ENCODE data around the gene ATG4B.
A peak's percentile ranks its signal among the peaks of the same experiment; 100 is the strongest.

Gene ATG4B

GRCh38 chr2:241695651-241696050 lies 58.2 kb downstream of the ATG4B start:
- no peak for DNase-seq

- peak; percentile 83 for DNase-seq
Measured at GRCh38 chr2:241701149-241701398, 63.6 kb downstream of the ATG4B start.

GRCh38 chr2:241701399-241702154 lies 64.1 kb downstream of the ATG4B start, which contains the start of gene ING5:
Gene ING5, plus strand, starts transcription at chr2:241702039. Its CDS starts 27 bp downstream, at chr2:241702066.
- peak; percentile 95 for DNase-seq

GRCh38 chr2:241702155-241703031 lies 64.9 kb downstream of the ATG4B start:
- peak; percentile 69 for DNase-seq

- peak; percentile 21 for DNase-seq
Measured at GRCh38 chr2:241703032-241703604, 65.6 kb downstream of the ATG4B start.

GRCh38 chr2:241706537-241706936 lies 69.0 kb downstream of the ATG4B start:
- DNase-seq = no peak

- no peak for DNase-seq
Measured at GRCh38 chr2:241708879-241709278, 71.4 kb downstream of the ATG4B start.

GRCh38 chr2:241719093-241719492 lies 81.6 kb downstream of the ATG4B start:
- no peak for DNase-seq

- DNase-seq = no peak
Measured at GRCh38 chr2:241720099-241720498, 82.6 kb downstream of the ATG4B start.

GRCh38 chr2:241720560-241720959 lies 83.1 kb downstream of the ATG4B start:
- no peak for DNase-seq

GRCh38 chr2:241721852-241722251 lies 84.4 kb downstream of the ATG4B start:
- no peak for DNase-seq

- DNase-seq = no peak
Measured at GRCh38 chr2:241722896-241723454, 85.5 kb downstream of the ATG4B start.

All from NCI-H2227 treated with DMSO at 0.1 percent for 48 hours (cell line).